ENCODE results near the gene FBH1. TPM values are rescaled to one million over a fixed set of nuclear protein-coding genes. Genes with fewer than 3 reads are reported as not detected.
A peak's percentile ranks its signal among the peaks of the same experiment; 100 is the strongest.

The FBH1 gene
- total and polyA plus RNA-seq, 9 of the 15 experiments (the other 6 are each of a cell fraction or from before 2014, with no cell fraction given) = 13.4 to 108 (median 77.8) TPM

DNA sequence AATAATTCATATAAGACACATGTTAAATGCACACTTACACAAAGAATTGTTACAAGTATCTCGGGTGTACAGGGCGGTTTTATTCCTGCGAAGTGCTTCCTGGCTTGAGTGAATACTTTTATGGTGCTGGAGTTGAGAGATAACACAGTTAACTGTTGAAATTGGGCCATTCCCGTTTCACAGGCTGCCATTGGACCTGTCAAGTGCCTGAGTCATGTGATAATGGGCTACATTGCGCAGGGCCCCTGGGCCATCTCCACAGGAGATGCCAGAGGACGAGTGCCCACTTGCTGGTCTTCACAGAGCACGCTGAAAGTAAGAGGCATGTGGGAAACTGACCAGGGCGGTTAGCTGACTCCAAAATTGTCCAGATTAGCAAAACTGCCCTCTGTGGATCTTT, 4.8 kb downstream of the FBH1 start (continued):
- TF ChIP-seq ZNF174 (CRISPR knock-in tag; IDR thresholded peaks at IDR 0.05) = no peak
- TF ChIP-seq, protein P1, sequence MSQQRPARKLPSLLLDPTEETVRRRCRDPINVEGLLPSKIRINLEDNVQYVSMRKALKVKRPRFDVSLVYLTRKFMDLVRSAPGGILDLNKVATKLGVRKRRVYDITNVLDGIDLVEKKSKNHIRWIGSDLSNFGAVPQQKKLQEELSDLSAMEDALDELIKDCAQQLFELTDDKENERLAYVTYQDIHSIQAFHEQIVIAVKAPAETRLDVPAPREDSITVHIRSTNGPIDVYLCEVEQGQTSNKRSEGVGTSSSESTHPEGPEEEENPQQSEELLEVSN (IDR thresholded peaks at IDR 0.05; ENCODE audit: borderline replicate concordance in 1 of 2, extremely low read depth in 1 of 2, insufficient read depth in 1 of 2, insufficient read length in 1 of 2, low read depth in 1 of 2, low read length in 1 of 2, poor library complexity in 1 of 2, severe bottlenecking in 1 of 2) = no peak
- TF ChIP-seq ASH1L (IDR thresholded peaks at IDR 0.05; ENCODE audit: borderline replicate concordance, low read depth, partially characterized antibody) = no peak
- TF ChIP-seq SNIP1 (IDR thresholded peaks at IDR 0.05; ENCODE audit: low read depth) = no peak
- TF ChIP-seq, protein P2, sequence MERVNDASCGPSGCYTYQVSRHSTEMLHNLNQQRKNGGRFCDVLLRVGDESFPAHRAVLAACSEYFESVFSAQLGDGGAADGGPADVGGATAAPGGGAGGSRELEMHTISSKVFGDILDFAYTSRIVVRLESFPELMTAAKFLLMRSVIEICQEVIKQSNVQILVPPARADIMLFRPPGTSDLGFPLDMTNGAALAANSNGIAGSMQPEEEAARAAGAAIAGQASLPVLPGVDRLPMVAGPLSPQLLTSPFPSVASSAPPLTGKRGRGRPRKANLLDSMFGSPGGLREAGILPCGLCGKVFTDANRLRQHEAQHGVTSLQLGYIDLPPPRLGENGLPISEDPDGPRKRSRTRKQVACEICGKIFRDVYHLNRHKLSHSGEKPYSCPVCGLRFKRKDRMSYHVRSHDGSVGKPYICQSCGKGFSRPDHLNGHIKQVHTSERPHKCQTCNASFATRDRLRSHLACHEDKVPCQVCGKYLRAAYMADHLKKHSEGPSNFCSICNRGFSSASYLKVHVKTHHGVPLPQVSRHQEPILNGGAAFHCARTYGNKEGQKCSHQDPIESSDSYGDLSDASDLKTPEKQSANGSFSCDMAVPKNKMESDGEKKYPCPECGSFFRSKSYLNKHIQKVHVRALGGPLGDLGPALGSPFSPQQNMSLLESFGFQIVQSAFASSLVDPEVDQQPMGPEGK (CRISPR knock-in tag; IDR thresholded peaks at IDR 0.05; ENCODE audit: borderline replicate concordance) = no peak
- TF ChIP-seq PRPF4 (IDR thresholded peaks at IDR 0.05; ENCODE audit: insufficient read depth, low read depth, low read length, poor library complexity, severe bottlenecking) = no peak
- no peak for TF ChIP-seq ARHGAP35 (IDR thresholded peaks at IDR 0.05; ENCODE audit: partially characterized antibody)
- TF ChIP-seq, protein P3, sequence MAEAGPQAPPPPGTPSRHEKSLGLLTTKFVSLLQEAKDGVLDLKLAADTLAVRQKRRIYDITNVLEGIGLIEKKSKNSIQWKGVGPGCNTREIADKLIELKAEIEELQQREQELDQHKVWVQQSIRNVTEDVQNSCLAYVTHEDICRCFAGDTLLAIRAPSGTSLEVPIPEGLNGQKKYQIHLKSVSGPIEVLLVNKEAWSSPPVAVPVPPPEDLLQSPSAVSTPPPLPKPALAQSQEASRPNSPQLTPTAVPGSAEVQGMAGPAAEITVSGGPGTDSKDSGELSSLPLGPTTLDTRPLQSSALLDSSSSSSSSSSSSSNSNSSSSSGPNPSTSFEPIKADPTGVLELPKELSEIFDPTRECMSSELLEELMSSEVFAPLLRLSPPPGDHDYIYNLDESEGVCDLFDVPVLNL (CRISPR knock-in tag; IDR thresholded peaks at IDR 0.05; ENCODE audit: low read depth) = no peak
- TF ChIP-seq TSC22D4 (tag; IDR thresholded peaks at IDR 0.05) = no peak
- TF ChIP-seq, protein P4, sequence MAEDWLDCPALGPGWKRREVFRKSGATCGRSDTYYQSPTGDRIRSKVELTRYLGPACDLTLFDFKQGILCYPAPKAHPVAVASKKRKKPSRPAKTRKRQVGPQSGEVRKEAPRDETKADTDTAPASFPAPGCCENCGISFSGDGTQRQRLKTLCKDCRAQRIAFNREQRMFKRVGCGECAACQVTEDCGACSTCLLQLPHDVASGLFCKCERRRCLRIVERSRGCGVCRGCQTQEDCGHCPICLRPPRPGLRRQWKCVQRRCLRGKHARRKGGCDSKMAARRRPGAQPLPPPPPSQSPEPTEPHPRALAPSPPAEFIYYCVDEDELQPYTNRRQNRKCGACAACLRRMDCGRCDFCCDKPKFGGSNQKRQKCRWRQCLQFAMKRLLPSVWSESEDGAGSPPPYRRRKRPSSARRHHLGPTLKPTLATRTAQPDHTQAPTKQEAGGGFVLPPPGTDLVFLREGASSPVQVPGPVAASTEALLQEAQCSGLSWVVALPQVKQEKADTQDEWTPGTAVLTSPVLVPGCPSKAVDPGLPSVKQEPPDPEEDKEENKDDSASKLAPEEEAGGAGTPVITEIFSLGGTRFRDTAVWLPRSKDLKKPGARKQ (CRISPR knock-in tag; IDR thresholded peaks at IDR 0.05) = no peak
- no peak for TF ChIP-seq SNRNP70 (optimal IDR thresholded peaks at IDR 0.05; ENCODE audit: low read depth, low read length)
- 0 out of 2 replicates have a peak, but pooled peaks have one; percentile 16 for TF ChIP-seq HSF4 (CRISPR knock-in tag; IDR thresholded peaks at IDR 0.05; ENCODE audit: borderline replicate concordance)
- TF ChIP-seq NONO (IDR thresholded peaks at IDR 0.05; ENCODE audit: low read depth in 2 of 2, low read length in 1 of 2) = no peak
- peak; percentile 62 for TF ChIP-seq FOSL1 (tag; conservative IDR thresholded peaks at IDR 0.05)
- TF ChIP-seq MTA3 (IDR thresholded peaks at IDR 0.05; ENCODE audit: borderline replicate concordance) = no peak
- TF ChIP-seq TAF7 (tag; IDR thresholded peaks at IDR 0.05) = no peak
- no peak for TF ChIP-seq NFXL1 (CRISPR knock-in tag; IDR thresholded peaks at IDR 0.05)
- TF ChIP-seq, protein P5, sequence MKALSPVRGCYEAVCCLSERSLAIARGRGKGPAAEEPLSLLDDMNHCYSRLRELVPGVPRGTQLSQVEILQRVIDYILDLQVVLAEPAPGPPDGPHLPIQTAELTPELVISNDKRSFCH (CRISPR knock-in tag; IDR thresholded peaks at IDR 0.05) = no peak
- TF ChIP-seq, protein P5 (tag; IDR thresholded peaks at IDR 0.05) = no peak
- no peak for TF ChIP-seq SRSF7 (optimal IDR thresholded peaks at IDR 0.05; ENCODE audit: low read depth, low read length)
- no peak for TF ChIP-seq ZNF121 (CRISPR knock-in tag; conservative IDR thresholded peaks at IDR 0.05)

All from K562 (cell line).